NCI-H1105 treated with DMSO at 0.1 percent for 48 hours (cell line): Measurements from ENCODE around the gene CERS5.
A peak's percentile ranks its signal among the peaks of the same experiment; 100 is the strongest.

Source experiments
- DNase-seq: peaks from one replicate; lab custom pipeline; 2025; lab: John Stamatoyannopoulos, UW

CERS5 gene

GRCh38 chr12:50167049-50167828 lies at the start of gene CERS5:
Gene CERS5 (minus strand): TSS chr12:50167369. CDS start chr12:50167297, 72 bp downstream.
- peak; percentile 90 for DNase-seq

GRCh38 chr12:50215033-50215432 lies 47.9 kb upstream of the CERS5 start:
- DNase-seq = no peak

GRCh38 chr12:50214018-50214417 lies 46.8 kb upstream of the CERS5 start:
- DNase-seq = no peak

GRCh38 chr12:50213439-50213838 lies 46.3 kb upstream of the CERS5 start:
- DNase-seq = no peak

- DNase-seq = no peak
Measured at GRCh38 chr12:50212071-50212467, 44.9 kb upstream of the CERS5 start.

GRCh38 chr12:50211392-50212070 lies 44.4 kb upstream of the CERS5 start:
- DNase-seq = no peak

GRCh38 chr12:50207424-50207823 lies 40.3 kb upstream of the CERS5 start:
- DNase-seq = no peak

GRCh38 chr12:50205648-50206047 lies 38.5 kb upstream of the CERS5 start:
- DNase-seq = no peak

GRCh38 chr12:50203691-50204090 lies 36.5 kb upstream of the CERS5 start:
- DNase-seq = no peak

- no peak for DNase-seq
Measured at GRCh38 chr12:50201987-50202521, 34.9 kb upstream of the CERS5 start.

GRCh38 chr12:50200552-50201273 lies 33.5 kb upstream of the CERS5 start:
- DNase-seq = no peak

- DNase-seq = no peak
Measured at GRCh38 chr12:50198829-50199228, 31.7 kb upstream of the CERS5 start.

- peak; percentile 16 for DNase-seq
Measured at GRCh38 chr12:50197297-50197727, 30.1 kb upstream of the CERS5 start.

GRCh38 chr12:50196537-50196936 lies 29.4 kb upstream of the CERS5 start:
- peak; percentile 19 for DNase-seq

GRCh38 chr12:50195832-50196231 lies 28.7 kb upstream of the CERS5 start:
- peak; percentile 20 for DNase-seq

- no peak for DNase-seq
Measured at GRCh38 chr12:50192908-50193307, 25.7 kb upstream of the CERS5 start.

GRCh38 chr12:50192236-50192635 lies 25.1 kb upstream of the CERS5 start:
- no peak for DNase-seq

GRCh38 chr12:50190859-50191258 lies 23.7 kb upstream of the CERS5 start:
- no peak for DNase-seq

- DNase-seq = no peak
Measured at GRCh38 chr12:50188875-50189575, 21.9 kb upstream of the CERS5 start.

- no peak for DNase-seq
Measured at GRCh38 chr12:50188241-50188781, 21.1 kb upstream of the CERS5 start.

- DNase-seq = no peak
Measured at GRCh38 chr12:50187084-50187900, 20.1 kb upstream of the CERS5 start.
